Erythroblast (primary cell): ENCODE measurements around the gene CUX1.

ENCODE experiments used
- GATA1 ChIP-seq: IDR thresholded peaks from 2 replicates; pipeline ENCODE4 v1.6.1; 2011; ENCODE audit warnings: low read depth, mild to moderate bottlenecking, control low read depth, low read length, moderate library complexity
- POLR2A ChIP-seq: IDR thresholded peaks from 2 replicates; pipeline ENCODE4 v1.6.1; 2011; ENCODE audit warnings: mild to moderate bottlenecking, low read length

GRCh38 chr7:101919363-101920115, 102.1 kb downstream of the CUX1 start:
- no peak for TF ChIP-seq POLR2A
- TF ChIP-seq GATA1, result no peak
